ENCODE results near the gene CNOT10.

CNOT10 gene, protein sequence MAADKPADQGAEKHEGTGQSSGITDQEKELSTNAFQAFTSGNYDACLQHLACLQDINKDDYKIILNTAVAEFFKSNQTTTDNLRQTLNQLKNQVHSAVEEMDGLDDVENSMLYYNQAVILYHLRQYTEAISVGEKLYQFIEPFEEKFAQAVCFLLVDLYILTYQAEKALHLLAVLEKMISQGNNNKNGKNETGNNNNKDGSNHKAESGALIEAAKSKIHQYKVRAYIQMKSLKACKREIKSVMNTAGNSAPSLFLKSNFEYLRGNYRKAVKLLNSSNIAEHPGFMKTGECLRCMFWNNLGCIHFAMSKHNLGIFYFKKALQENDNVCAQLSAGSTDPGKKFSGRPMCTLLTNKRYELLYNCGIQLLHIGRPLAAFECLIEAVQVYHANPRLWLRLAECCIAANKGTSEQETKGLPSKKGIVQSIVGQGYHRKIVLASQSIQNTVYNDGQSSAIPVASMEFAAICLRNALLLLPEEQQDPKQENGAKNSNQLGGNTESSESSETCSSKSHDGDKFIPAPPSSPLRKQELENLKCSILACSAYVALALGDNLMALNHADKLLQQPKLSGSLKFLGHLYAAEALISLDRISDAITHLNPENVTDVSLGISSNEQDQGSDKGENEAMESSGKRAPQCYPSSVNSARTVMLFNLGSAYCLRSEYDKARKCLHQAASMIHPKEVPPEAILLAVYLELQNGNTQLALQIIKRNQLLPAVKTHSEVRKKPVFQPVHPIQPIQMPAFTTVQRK

DNA sequence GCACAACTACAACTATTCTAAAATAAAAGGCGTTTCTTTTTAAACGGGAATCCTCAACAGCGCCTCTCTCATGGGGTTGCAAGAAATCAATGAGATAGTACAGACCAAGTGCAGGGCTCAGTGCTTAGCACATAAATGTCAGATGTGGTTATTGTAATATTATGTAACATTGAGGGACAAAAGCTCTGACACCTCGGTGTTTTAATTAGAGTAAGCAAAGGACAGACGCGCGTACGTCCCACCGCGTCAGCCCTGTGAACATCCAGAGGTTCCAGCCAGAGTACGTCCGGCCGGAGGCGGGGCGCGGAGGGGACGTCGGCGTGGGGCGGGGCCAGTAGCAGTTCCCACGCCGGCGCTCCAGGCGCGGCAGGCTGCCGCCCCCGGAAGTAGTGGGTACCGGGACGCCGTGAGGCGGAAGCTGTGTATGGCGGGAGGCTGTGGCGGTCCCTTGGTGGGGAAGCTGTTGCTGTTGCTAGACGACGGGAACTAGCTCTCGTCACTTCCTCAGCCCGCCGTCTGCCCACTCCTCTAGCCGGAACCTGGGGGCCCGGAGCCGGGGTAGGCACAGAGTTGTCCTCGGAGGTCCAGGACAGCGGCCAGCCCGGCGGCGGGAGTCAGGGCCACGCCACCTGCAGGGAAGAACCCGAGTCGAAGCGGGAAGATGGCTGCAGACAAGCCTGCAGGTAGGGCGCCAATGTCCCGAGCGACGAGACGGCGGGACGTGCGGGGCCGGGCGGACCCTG lies at the start of gene CNOT10:
TSS of gene CNOT10 (plus strand) at position 389 of the 743 bp plus-strand sequence. CDS start at position 662, 273 bp downstream.
- peak; percentile 56; the same call in 1 of the 2 replicates for TF ChIP-seq NFIC (IDR thresholded peaks at IDR 0.05)
- TF ChIP-seq ZBTB7A (IDR thresholded peaks at IDR 0.05; ENCODE audit: low read depth) = no peak; the same call in 1 of the 2 replicates
- peak; percentile 82 for TF ChIP-seq TAF1 (IDR thresholded peaks at IDR 0.05; ENCODE audit: low read depth)
- TF ChIP-seq TEAD4 (IDR thresholded peaks at IDR 0.05) = no peak
- peak; percentile 79 for TF ChIP-seq MAX (IDR thresholded peaks at IDR 0.05)
- TF ChIP-seq CEBPB (IDR thresholded peaks at IDR 0.05) = no peak
- TF ChIP-seq RAD21 (IDR thresholded peaks at IDR 0.05; ENCODE audit: low read depth) = no peak
- TF ChIP-seq, protein P1, sequence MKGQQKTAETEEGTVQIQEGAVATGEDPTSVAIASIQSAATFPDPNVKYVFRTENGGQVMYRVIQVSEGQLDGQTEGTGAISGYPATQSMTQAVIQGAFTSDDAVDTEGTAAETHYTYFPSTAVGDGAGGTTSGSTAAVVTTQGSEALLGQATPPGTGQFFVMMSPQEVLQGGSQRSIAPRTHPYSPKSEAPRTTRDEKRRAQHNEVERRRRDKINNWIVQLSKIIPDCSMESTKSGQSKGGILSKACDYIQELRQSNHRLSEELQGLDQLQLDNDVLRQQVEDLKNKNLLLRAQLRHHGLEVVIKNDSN (IDR thresholded peaks at IDR 0.05) = no peak
- TF ChIP-seq EP300 (IDR thresholded peaks at IDR 0.05; ENCODE audit: borderline replicate concordance) = peak; percentile 30; the same call in 1 of the 2 replicates
- TF ChIP-seq FOXM1 (IDR thresholded peaks at IDR 0.05; ENCODE audit: borderline replicate concordance, low read depth) = peak; percentile 26
- peak; percentile 60 for TF ChIP-seq EGR1 (IDR thresholded peaks at IDR 0.05)
- TF ChIP-seq YY1 (IDR thresholded peaks at IDR 0.05; ENCODE audit: low read depth) = peak; percentile 76
- TF ChIP-seq CREB1 (IDR thresholded peaks at IDR 0.05; ENCODE audit: low read depth) = no peak
- no peak; the same call in none of the 2 replicates for TF ChIP-seq TCF12 (IDR thresholded peaks at IDR 0.05; ENCODE audit: low read depth)
- no peak for TF ChIP-seq REST (IDR thresholded peaks at IDR 0.05; ENCODE audit: low read depth)

- TF ChIP-seq, protein P1 (IDR thresholded peaks at IDR 0.05) = no peak
- no peak for TF ChIP-seq YY1 (IDR thresholded peaks at IDR 0.05; ENCODE audit: low read depth)
- TF ChIP-seq EP300 (IDR thresholded peaks at IDR 0.05; ENCODE audit: borderline replicate concordance) = no peak
- TF ChIP-seq TCF12 (IDR thresholded peaks at IDR 0.05; ENCODE audit: low read depth) = no peak
- no peak for TF ChIP-seq FOXM1 (IDR thresholded peaks at IDR 0.05; ENCODE audit: borderline replicate concordance, low read depth)
- no peak for TF ChIP-seq REST (IDR thresholded peaks at IDR 0.05; ENCODE audit: low read depth)
- TF ChIP-seq NFIC (IDR thresholded peaks at IDR 0.05) = no peak
- no peak for TF ChIP-seq ZBTB7A (IDR thresholded peaks at IDR 0.05; ENCODE audit: low read depth)
- no peak for TF ChIP-seq MAX (IDR thresholded peaks at IDR 0.05)
- TF ChIP-seq RAD21 (IDR thresholded peaks at IDR 0.05; ENCODE audit: low read depth) = no peak
- no peak for TF ChIP-seq CEBPB (IDR thresholded peaks at IDR 0.05)
- TF ChIP-seq CREB1 (IDR thresholded peaks at IDR 0.05; ENCODE audit: low read depth) = no peak
- no peak for TF ChIP-seq EGR1 (IDR thresholded peaks at IDR 0.05)
Measured at GRCh38 chr3:32640939-32641338, 44.0 kb upstream of the CNOT10 start.

- no peak for TF ChIP-seq MAX (IDR thresholded peaks at IDR 0.05)
- TF ChIP-seq REST (IDR thresholded peaks at IDR 0.05; ENCODE audit: low read depth) = no peak
- no peak for TF ChIP-seq ZBTB7A (IDR thresholded peaks at IDR 0.05; ENCODE audit: low read depth)
- TF ChIP-seq RAD21 (IDR thresholded peaks at IDR 0.05; ENCODE audit: low read depth) = no peak
- TF ChIP-seq, protein P1 (IDR thresholded peaks at IDR 0.05) = no peak
- no peak for TF ChIP-seq YY1 (IDR thresholded peaks at IDR 0.05; ENCODE audit: low read depth)
Measured at GRCh38 chr3:32641356-32641755, 43.6 kb upstream of the CNOT10 start.
